ENCODE data around the gene PTCH2. TPM values are rescaled to one million over a fixed set of nuclear protein-coding genes. Genes with fewer than 3 reads are reported as not detected.
A peak's percentile ranks its signal among the peaks of the same experiment; 100 is the strongest.

PTCH2 gene
- total and polyA plus RNA-seq, 2 of the 13 experiments (the other 11 are each of a cell fraction or from before 2014, with no cell fraction given) = 0.60 to 1.5 TPM

DNA sequence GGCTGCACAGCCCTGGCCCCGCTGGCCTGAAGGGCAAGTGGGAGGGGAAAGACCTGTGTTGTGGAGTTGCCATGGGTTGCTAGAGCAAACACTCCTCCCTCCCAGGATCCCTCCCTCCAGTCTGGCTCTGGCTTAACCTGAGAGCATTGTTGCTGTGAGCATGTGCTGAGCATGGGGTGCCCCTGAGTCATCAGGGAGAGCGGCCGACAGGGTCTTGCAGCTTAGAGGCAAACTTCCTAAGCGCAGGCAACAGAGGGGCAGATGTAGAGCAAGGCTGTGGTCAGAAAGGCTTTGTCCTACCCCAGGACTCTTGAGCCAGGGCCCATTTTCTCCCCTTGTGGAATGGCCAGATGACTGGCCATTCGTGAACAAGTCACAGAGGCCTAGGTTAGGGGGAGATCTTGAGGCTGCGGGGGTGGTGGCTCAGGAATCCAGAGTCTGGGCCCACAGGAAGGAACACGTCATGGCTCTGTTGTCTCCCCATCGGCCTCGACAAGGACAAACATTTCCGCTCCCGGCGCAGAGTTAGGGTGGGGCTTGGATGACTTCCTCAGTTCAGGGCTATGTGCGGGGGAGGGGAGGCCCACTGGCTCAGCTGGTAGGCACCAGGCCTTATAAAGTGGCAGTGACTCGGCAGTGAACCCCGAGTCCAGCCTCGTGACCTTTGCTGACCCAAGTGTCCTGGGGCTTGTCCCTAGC lies 35.5 kb downstream of the PTCH2 start (continued):
- TF ChIP-seq, protein P1, sequence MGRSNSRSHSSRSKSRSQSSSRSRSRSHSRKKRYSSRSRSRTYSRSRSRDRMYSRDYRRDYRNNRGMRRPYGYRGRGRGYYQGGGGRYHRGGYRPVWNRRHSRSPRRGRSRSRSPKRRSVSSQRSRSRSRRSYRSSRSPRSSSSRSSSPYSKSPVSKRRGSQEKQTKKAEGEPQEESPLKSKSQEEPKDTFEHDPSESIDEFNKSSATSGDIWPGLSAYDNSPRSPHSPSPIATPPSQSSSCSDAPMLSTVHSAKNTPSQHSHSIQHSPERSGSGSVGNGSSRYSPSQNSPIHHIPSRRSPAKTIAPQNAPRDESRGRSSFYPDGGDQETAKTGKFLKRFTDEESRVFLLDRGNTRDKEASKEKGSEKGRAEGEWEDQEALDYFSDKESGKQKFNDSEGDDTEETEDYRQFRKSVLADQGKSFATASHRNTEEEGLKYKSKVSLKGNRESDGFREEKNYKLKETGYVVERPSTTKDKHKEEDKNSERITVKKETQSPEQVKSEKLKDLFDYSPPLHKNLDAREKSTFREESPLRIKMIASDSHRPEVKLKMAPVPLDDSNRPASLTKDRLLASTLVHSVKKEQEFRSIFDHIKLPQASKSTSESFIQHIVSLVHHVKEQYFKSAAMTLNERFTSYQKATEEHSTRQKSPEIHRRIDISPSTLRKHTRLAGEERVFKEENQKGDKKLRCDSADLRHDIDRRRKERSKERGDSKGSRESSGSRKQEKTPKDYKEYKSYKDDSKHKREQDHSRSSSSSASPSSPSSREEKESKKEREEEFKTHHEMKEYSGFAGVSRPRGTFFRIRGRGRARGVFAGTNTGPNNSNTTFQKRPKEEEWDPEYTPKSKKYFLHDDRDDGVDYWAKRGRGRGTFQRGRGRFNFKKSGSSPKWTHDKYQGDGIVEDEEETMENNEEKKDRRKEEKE (IDR thresholded peaks at IDR 0.05) = no peak
- peak; percentile 85 for TF ChIP-seq ESRRA (CRISPR knock-in tag; IDR thresholded peaks at IDR 0.05; ENCODE audit: low read depth)
- TF ChIP-seq MTF2 (CRISPR knock-in tag; IDR thresholded peaks at IDR 0.05; ENCODE audit: borderline replicate concordance) = no peak; the same call in 1 of the 2 replicates
- TF ChIP-seq ATF7 (IDR thresholded peaks at IDR 0.05) = peak; percentile 17; the same call in 1 of the 2 replicates
- TF ChIP-seq ATF7 (CRISPR knock-in tag; IDR thresholded peaks at IDR 0.05) = peak; percentile 93
- no peak for TF ChIP-seq MYNN (CRISPR knock-in tag; IDR thresholded peaks at IDR 0.05; ENCODE audit: low read depth)
- peak; percentile 8; the same call in 1 of the 2 replicates for TF ChIP-seq FOXP1 (IDR thresholded peaks at IDR 0.05)
- peak; percentile 55 for TF ChIP-seq FOXP1 (CRISPR knock-in tag; IDR thresholded peaks at IDR 0.05)
- peak; percentile 98 for TF ChIP-seq ZNF878 (CRISPR knock-in tag; IDR thresholded peaks at IDR 0.05)
- TF ChIP-seq SKI (IDR thresholded peaks at IDR 0.05; ENCODE audit: partially characterized antibody) = peak; percentile 61
- peak; percentile 50 for TF ChIP-seq TBL1XR1 (IDR thresholded peaks at IDR 0.05; ENCODE audit: borderline replicate concordance, low read length, partially characterized antibody)
- TF ChIP-seq ZFAT (CRISPR knock-in tag; conservative IDR thresholded peaks at IDR 0.05) = no peak
- peak; percentile 10; the same call in 1 of the 2 replicates for TF ChIP-seq SMAD3 (CRISPR knock-in tag; IDR thresholded peaks at IDR 0.05)
- TF ChIP-seq KDM4B (CRISPR knock-in tag; IDR thresholded peaks at IDR 0.05) = no peak; the same call in 1 of the 2 replicates
- TF ChIP-seq ZNF674 (CRISPR knock-in tag; IDR thresholded peaks at IDR 0.05; ENCODE audit: low read depth) = no peak
- no peak for TF ChIP-seq MTF1 (CRISPR knock-in tag; IDR thresholded peaks at IDR 0.05)
- TF ChIP-seq ATF6 (CRISPR knock-in tag; conservative IDR thresholded peaks at IDR 0.05) = 0 out of 2 replicates have a peak, but pooled peaks have one; percentile 18
- TF ChIP-seq RELA (CRISPR knock-in tag; IDR thresholded peaks at IDR 0.05) = peak; percentile 37
- no peak; the same call in 1 of the 2 replicates for TF ChIP-seq ZNF468 (CRISPR knock-in tag; IDR thresholded peaks at IDR 0.05)
- TF ChIP-seq PTBP1 (IDR thresholded peaks at IDR 0.05; ENCODE audit: low read depth, low read length, poor library complexity, severe bottlenecking) = no peak
- TF ChIP-seq HNRNPLL (IDR thresholded peaks at IDR 0.05; ENCODE audit: low read depth, low read length, poor library complexity, severe bottlenecking) = peak; percentile 94
- TF ChIP-seq SOX13 (IDR thresholded peaks at IDR 0.05) = peak; percentile 13
- peak in 1 of 2 experiments; percentile 80; a peak in 2 of 4 replicates for TF ChIP-seq SOX13 (CRISPR knock-in tag; conservative IDR thresholded peaks at IDR 0.05 in 1 of 2, IDR thresholded peaks at IDR 0.05 in 1 of 2)
- no peak for TF ChIP-seq NCOA5 (CRISPR knock-in tag; IDR thresholded peaks at IDR 0.05)
- peak; percentile 81; the same call in 1 of the 2 replicates for TF ChIP-seq ZNF160 (CRISPR knock-in tag; IDR thresholded peaks at IDR 0.05)
- peak; percentile 82 for TF ChIP-seq SOX5 (CRISPR knock-in tag; IDR thresholded peaks at IDR 0.05; ENCODE audit: borderline replicate concordance)
- peak; percentile 35; the same call in 1 of the 2 replicates for TF ChIP-seq SIN3B (IDR thresholded peaks at IDR 0.05; ENCODE audit: low read length)
- TF ChIP-seq ZNF292 (CRISPR knock-in tag; IDR thresholded peaks at IDR 0.05; ENCODE audit: borderline replicate concordance, low read depth) = peak; percentile 57

Data from HepG2 (cell line).